AG09309 (cell line): ENCODE results near the gene UGT1A4.

Experiments used
- DNase-seq: peaks from one replicate; pipeline ENCODE4 v3.0.0-alpha.2; 2010; ENCODE audit warnings: low read depth
- H3K4me3 ChIP-seq: 2 replicates; pipeline ENCODE4 v1.5.1; 2011; ENCODE audit warnings: mild to moderate bottlenecking, low read depth, low read length, moderate library complexity; ENCODE audit not compliant: control insufficient read depth
- TF ChIP-seq, protein P1 (sequence below): IDR thresholded peaks from 2 replicates; pipeline ENCODE4 v1.5.1; 2011; ENCODE audit warnings: mild to moderate bottlenecking, low read depth, low read length, inconsistent platforms; ENCODE audit not compliant: insufficient read depth, control insufficient read depth; ENCODE audit errors: missing control alignments

UGT1A4 gene

DNA sequence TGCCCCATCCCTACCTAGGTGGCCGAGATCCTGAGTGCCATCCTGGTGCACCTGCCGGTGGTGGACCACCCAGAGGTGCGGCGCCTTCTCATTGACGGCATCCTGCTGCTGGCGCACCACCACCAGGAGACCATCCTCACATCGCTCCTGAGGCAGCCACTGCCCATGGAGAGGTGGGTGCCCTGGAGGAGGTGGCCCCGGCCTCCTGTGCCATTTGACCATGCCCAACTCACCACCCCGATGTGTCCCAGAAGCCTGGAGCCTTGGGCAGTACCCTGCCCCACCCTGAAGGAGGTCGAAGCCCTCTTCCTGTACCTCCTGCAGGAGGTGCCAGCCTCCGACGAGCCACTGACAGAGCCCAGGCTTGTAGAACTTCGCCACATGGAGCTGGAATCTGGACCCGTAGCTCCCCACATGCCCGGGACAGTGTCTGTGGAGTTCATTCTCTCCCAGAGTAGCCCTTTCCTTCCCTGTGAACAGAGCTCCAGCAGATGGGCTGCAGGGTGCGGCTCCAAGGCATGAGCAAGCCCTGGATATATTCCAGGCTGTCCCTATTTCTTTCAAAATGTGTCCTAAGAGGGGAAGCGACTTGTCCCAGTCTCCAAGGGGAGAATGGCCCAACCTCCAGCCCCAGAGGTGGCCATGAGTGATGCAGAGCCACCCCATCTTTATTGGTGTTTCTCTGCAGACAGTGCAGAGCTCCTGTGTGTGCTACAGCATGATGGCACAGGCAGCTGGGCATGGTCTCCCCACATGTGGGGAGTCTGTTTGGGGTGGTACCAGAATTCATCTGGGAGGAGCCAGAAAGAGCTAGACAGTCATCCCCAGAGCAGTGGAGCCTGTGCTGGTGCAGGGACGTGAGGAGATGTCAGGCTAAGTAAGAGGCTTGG is 101.6 kb downstream of the UGT1A4 start:
- no peak overlapping the region for H3K4me3 ChIP-seq
- TF ChIP-seq, protein P1, sequence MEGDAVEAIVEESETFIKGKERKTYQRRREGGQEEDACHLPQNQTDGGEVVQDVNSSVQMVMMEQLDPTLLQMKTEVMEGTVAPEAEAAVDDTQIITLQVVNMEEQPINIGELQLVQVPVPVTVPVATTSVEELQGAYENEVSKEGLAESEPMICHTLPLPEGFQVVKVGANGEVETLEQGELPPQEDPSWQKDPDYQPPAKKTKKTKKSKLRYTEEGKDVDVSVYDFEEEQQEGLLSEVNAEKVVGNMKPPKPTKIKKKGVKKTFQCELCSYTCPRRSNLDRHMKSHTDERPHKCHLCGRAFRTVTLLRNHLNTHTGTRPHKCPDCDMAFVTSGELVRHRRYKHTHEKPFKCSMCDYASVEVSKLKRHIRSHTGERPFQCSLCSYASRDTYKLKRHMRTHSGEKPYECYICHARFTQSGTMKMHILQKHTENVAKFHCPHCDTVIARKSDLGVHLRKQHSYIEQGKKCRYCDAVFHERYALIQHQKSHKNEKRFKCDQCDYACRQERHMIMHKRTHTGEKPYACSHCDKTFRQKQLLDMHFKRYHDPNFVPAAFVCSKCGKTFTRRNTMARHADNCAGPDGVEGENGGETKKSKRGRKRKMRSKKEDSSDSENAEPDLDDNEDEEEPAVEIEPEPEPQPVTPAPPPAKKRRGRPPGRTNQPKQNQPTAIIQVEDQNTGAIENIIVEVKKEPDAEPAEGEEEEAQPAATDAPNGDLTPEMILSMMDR, result no peak
- no peak for DNase-seq

- DNase-seq, result no peak
- H3K4me3 ChIP-seq, result no peak overlapping the region
- TF ChIP-seq, protein P1, result no peak
Measured at GRCh38 chr2:233820774-233821105, 102.2 kb downstream of the UGT1A4 start.

DNA sequence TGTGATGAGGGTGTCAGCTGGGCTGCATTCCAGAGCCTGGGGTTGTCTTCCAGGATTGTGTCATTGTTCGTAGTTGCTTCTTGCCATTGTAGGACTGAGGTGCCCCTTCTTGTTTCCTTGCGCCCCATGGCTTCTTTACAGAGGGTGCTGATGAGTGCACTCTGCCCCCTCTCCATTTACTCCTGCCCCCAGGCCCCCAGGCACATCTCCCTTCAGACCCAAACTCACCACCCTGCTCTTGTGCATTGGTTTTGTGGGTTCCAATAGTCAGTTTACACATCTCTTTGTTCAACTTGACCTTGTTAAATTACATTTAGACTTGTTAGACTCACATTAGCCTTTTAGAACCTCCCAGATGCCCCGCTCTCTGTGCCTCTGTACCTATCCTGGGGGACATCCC is 102.7 kb downstream of the UGT1A4 start:
- TF ChIP-seq, protein P1, result no peak
- no peak overlapping the region for H3K4me3 ChIP-seq
- no peak for DNase-seq

DNA sequence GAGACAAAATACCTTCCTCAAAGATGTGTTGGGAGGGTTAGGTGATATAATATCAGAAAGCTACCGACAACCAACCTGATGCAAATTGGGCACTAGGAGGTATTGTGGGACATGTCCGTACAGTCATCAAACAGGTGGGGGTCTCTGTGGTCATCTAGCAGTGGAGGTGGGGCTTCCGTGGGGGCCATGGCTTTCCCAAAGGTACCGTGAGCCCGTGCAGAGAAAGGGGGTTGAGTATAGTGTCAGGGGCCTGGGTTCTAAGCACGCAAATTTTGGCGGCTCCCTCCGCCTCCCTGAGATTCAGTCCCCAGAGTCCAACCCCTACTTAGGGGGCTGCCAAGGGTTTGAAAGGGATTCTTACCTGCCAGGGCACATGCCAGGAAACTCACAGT is 103.2 kb downstream of the UGT1A4 start:
- TF ChIP-seq, protein P1, result no peak
- no peak overlapping the region for H3K4me3 ChIP-seq
- no peak for DNase-seq

- H3K4me3 ChIP-seq, result no peak overlapping the region
- no peak for DNase-seq
- TF ChIP-seq, protein P1, result no peak
Measured at GRCh38 chr2:233822101-233822771, 103.7 kb downstream of the UGT1A4 start.
